Breast epithelium (tissue), 4 donors: ENCODE data around the gene SLC22A17. TPM values are rescaled to one million over a fixed set of nuclear protein-coding genes. Genes with fewer than 3 reads are reported as not detected.

Experiments used
- DNase-seq, 2 donors: peaks; one replicate each; pipeline ENCODE4 v3.0.0-alpha.2; 2019; ENCODE audit warnings: low spot score in 2 of 2
- H3K27ac ChIP-seq, 2 donors: fragments of 200-600 bp; sonication (generic) in 1 of 2; one replicate each; pipeline ENCODE4 v1.5.1; 2016 to 2019; ENCODE audit warnings: mild to moderate bottlenecking in 1 of 2
- H3K27me3 ChIP-seq, 2 donors: fragments of 200-600 bp; sonication (generic) in 1 of 2; one replicate each; pipeline versions ENCODE4 v1.5.1 to v1.6.0; 2017 to 2019; ENCODE audit warnings: control low read depth in 1 of 2, mild to moderate bottlenecking in 1 of 2
- H3K36me3 ChIP-seq: fragments of 200-600 bp; one replicate; pipeline ENCODE4 v1.5.1; 2019
- H3K4me1 ChIP-seq, 2 donors: fragments of 200-600 bp; sonication (generic); one replicate each; pipeline ENCODE4 v1.5.1; 2016 to 2019; ENCODE audit warnings: control low read depth in 1 of 2
- H3K4me3 ChIP-seq, 3 donors: fragments of 200-600 bp; sonication (generic); 1 replicate in 2 of 3; 2 replicates in 1 of 3; pipeline ENCODE4 v1.5.1; 2016 to 2019; ENCODE audit warnings: mild to moderate bottlenecking in 3 of 3, moderate library complexity in 2 of 3
- H3K9me3 ChIP-seq, 2 donors: fragments of 200-600 bp; sonication (generic) in 1 of 2; one replicate each; pipeline ENCODE4 v1.5.1; 2016 to 2019; ENCODE audit warnings: control low read depth in 1 of 2
- POLR2A ChIP-seq: fragments of 450-650 bp; IDR thresholded peaks from one replicate; pipeline ENCODE4 v1.6.1; 2016; ENCODE audit warnings: antibody characterized with exemption, mild to moderate bottlenecking, moderate library complexity
- POLR2AphosphoS5 ChIP-seq, 3 donors: sonication (generic); formaldehyde crosslinking; IDR thresholded peaks; one replicate each; pipeline ENCODE4 v1.6.1; 2017; ENCODE audit warnings: antibody characterized with exemption in 3 of 3
- intact Hi-C: fragments of 100-400 bp; cut with DNase I; formaldehyde crosslinking; loops from one replicate; pipeline ENCODE4 v1.15.1; 2023; ENCODE audit warnings: low total_unique reads
- total RNA-seq, 3 donors: library from RNA; depleted of rRNA; stranded (reverse); fragments of >200 nt; gene quantifications; one replicate each; pipeline ENCODE4 v1.1.0, GENCODE V29; 2016
- TF ChIP-seq, protein P1 (sequence below), 3 donors: fragments of 450-650 bp; IDR thresholded peaks; one replicate each; pipeline ENCODE4 v1.5.1; 2016 to 2017; ENCODE audit warnings: antibody characterized with exemption in 3 of 3, mild to moderate bottlenecking in 3 of 3, moderate library complexity in 3 of 3

The SLC22A17 gene
- total RNA-seq, 3 donors from 2014 or later: 6.4 to 53.7 (median 52.1) TPM

- intact Hi-C loops: no loop called here
- H3K27ac ChIP-seq: no peak overlapping the region
- peaks cover 0 to 5% of the 10 kb centered on the region in 2 donors for H3K4me1 ChIP-seq
- no peak for DNase-seq
- H3K36me3 ChIP-seq: no peaks in the 10 kb centered on the region
- no peak overlapping the region for H3K4me3 ChIP-seq
- TF ChIP-seq, protein P1, sequence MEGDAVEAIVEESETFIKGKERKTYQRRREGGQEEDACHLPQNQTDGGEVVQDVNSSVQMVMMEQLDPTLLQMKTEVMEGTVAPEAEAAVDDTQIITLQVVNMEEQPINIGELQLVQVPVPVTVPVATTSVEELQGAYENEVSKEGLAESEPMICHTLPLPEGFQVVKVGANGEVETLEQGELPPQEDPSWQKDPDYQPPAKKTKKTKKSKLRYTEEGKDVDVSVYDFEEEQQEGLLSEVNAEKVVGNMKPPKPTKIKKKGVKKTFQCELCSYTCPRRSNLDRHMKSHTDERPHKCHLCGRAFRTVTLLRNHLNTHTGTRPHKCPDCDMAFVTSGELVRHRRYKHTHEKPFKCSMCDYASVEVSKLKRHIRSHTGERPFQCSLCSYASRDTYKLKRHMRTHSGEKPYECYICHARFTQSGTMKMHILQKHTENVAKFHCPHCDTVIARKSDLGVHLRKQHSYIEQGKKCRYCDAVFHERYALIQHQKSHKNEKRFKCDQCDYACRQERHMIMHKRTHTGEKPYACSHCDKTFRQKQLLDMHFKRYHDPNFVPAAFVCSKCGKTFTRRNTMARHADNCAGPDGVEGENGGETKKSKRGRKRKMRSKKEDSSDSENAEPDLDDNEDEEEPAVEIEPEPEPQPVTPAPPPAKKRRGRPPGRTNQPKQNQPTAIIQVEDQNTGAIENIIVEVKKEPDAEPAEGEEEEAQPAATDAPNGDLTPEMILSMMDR (IDR thresholded peaks at IDR 0.05): no peak
- no peak for TF ChIP-seq POLR2A
- no peak for TF ChIP-seq POLR2AphosphoS5 (IDR thresholded peaks at IDR 0.05)
- H3K27me3 ChIP-seq: no peaks in the 10 kb centered on the region
- H3K9me3 ChIP-seq: no peaks in the 10 kb centered on the region
These were observed 27.7 kb upstream of the SLC22A17 start for GRCh38 chr14:23380197-23380914.

- Histone ChIP-seq H3K36me3 (no peaks in the 10 kb centered on the region), H3K27ac (no peak overlapping the region), H3K4me1 (peaks cover 0 to 5% of the 10 kb centered on the region in 2 donors), H3K27me3 (no peaks in the 10 kb centered on the region), H3K9me3 (no peaks in the 10 kb centered on the region), H3K4me3 (no peak overlapping the region)
- intact Hi-C loops: loop anchor here (5.0 kb wide), 1 partner anchor 52 kb away; no protein-coding TSS in a partner anchor
- TF ChIP-seq POLR2AphosphoS5 (IDR thresholded peaks at IDR 0.05) (peak; percentile 60 to 80 (median 62)), POLR2A (no peak)
- TF ChIP-seq, protein P1 (IDR thresholded peaks at IDR 0.05): peak; percentile 63 to 96 (median 86)
- peak; percentile 62 to 77 for DNase-seq
These were observed 26.9 kb upstream of the SLC22A17 start for GRCh38 chr14:23379366-23380196.

DNA sequence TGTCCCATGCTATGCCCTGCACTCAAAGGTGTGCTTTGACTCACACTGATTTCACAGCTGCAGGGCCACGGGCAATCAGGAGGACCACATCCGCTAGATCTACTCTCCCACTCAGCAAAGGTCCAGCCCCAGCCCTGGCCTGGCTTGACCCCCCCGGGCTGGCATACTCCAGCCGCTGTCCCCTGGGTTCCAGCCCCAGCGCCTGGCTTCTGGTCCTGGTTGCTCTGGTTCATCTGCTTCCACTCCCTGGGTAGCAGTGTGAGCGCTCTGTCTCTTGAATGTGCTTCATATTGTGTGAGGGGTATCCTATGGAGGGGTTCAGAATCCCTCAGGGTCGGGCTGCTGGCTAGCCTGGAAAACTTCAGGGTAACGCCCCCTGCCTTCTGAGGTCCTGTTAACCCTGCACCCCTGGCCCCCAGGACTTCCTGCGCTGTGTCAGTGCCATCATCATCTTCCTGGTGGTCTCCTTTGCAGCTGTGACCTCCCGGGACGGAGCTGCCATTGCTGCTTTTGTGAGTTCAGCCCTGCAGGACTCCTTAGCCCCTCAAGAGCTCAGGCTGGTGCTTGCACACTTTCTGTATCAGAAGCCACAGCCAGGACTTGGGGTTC lies 26.0 kb upstream of the SLC22A17 start:
- Histone ChIP-seq H3K4me1 (peaks cover 0 to 5% of the 10 kb centered on the region in 2 donors), H3K27me3 (no peaks in the 10 kb centered on the region), H3K27ac (no peak overlapping the region), H3K36me3 (no peaks in the 10 kb centered on the region), H3K4me3 (no peak overlapping the region), H3K9me3 (no peaks in the 10 kb centered on the region)
- TF ChIP-seq, protein P1 (IDR thresholded peaks at IDR 0.05): no peak
- TF ChIP-seq POLR2AphosphoS5 (IDR thresholded peaks at IDR 0.05): no peak
- intact Hi-C loops: loop anchor here (5.0 kb wide), 1 partner anchor 51 kb away; no protein-coding TSS in a partner anchor
- no peak for DNase-seq

DNA sequence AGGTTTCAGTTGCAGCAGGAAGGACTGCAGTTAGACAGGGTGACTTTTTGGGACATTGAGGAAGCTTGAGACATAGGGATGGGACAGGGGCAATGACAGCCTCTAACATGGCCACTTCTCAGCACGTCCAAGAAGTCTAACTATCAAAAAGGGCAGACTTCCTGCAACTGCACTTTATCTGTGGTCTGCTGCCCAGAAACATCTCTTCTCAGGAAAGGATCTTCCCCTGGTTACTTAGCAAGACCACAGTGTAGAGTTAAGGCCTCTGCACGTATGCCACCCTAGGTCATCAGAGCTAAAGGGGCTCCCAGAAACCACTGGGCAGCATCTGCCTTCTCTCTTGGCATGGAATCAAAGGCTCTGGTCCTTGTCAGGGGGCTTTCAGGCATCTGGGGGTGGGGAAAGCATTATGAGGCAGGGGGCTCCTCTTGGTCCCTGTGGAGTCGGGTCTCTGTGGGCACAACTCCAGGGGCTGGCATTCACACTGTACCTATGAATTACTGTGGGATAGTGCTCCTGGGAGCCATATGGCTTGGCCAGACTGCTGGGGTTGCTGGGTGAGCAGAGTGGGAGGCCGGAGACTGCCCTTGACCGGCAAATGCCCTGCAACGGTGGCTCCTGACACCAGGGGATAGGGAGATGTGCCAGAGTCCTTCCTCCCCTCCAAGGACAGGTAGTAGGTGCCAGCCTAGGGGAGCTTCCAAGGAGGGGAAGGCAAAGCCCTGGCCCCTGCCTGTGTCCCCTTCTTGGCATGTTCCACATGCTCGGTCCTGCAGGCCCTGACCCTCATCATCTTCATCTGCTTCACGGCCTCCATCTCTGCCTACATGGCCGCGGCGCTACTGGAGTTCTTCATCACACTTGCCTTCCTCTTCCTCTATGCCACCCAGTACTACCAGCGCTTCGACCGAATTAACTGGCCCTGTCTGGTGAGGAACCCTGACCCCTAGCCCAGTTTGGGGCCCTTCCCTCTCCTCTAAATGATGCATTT lies 25.2 kb upstream of the SLC22A17 start:
- intact Hi-C loops: loop anchor here (5.0 kb wide), 1 partner anchor 51 kb away; no protein-coding TSS in a partner anchor
- H3K9me3 ChIP-seq: no peaks in the 10 kb centered on the region
- no peak overlapping the region for H3K4me3 ChIP-seq

More for the DNA sequence above, 25.2 kb upstream of the SLC22A17 start:
- Histone ChIP-seq H3K36me3 (no peaks in the 10 kb centered on the region), H3K4me1 (peaks cover 0 to 5% of the 10 kb centered on the region in 2 donors), H3K27me3 (no peaks in the 10 kb centered on the region), H3K27ac (no peak overlapping the region)
- no peak for DNase-seq
- TF ChIP-seq POLR2AphosphoS5 (IDR thresholded peaks at IDR 0.05) (no peak), POLR2A (no peak)
- TF ChIP-seq, protein P1 (IDR thresholded peaks at IDR 0.05): no peak
